Neural progenitor cell (in vitro differentiated cells): Measurements from ENCODE around the gene HCLS1.

ENCODE experiments used
- CTCF ChIP-seq: fragments of 200-600 bp; sonication (generic); IDR thresholded peaks from 2 replicates; pipeline ENCODE4 v1.5.1; 2017; ENCODE audit warnings: antibody characterized with exemption, mild to moderate bottlenecking
- EZH2 ChIP-seq: fragments of 200-600 bp; sonication (generic); IDR thresholded peaks from 2 replicates; pipeline ENCODE4 v1.6.1; 2017; ENCODE audit warnings: antibody characterized with exemption, mild to moderate bottlenecking, moderate library complexity
- EZH2phosphoT487 ChIP-seq: fragments of 200-600 bp; sonication (generic); IDR thresholded peaks from 2 replicates; pipeline ENCODE4 v1.6.1; 2017; ENCODE audit warnings: antibody characterized with exemption

GRCh38 chr3:121649645-121650044 is 11.1 kb downstream of the HCLS1 start:
- TF ChIP-seq CTCF, result no peak
- TF ChIP-seq EZH2, result no peak
- TF ChIP-seq EZH2phosphoT487, result no peak
